Activated CD4-positive, alpha-beta T cell treated with anti-CD3 and anti-CD28 coated beads, Interleukin-2, amount 50 U/mL, for 4 hours (primary cell): ENCODE results near the gene SHC1.
"Not testable (repeated sequence)": the region's sequence is repeated elsewhere in the genome, so short reads cannot be mapped to it uniquely, and the experiment has no call there.

Experiments used
- DNase-seq, 2 experiments: peaks; one replicate each; pipeline ENCODE4 v3.0.0-alpha.2; 2020

SHC1 gene

GRCh38 chr1:154995301-154995983, 24.9 kb upstream of the SHC1 start:
- not testable (repeated sequence) for DNase-seq

DNA sequence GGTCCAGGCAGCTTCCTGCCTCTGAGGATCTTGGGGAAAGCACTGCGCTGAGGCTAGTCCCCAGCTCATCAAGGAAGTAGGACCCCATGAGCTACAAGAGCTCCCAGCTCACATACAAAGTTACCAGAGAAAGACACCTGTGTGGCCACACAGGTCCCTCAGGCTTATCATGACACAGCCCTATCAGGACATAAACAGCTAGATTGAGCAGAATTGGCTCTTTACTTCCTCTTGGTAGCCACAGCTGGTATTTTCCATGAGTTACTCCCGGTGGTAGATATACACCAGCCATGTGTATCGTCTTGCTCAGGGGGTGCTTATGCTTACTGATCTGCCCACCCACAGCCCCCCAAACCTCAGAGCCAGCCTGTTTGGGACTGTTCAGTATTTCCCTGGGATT, 24.0 kb upstream of the SHC1 start:
- no peak for DNase-seq

- no peak for DNase-seq
These were observed 23.7 kb upstream of the SHC1 start for GRCh38 chr1:154994269-154994587.

DNA sequence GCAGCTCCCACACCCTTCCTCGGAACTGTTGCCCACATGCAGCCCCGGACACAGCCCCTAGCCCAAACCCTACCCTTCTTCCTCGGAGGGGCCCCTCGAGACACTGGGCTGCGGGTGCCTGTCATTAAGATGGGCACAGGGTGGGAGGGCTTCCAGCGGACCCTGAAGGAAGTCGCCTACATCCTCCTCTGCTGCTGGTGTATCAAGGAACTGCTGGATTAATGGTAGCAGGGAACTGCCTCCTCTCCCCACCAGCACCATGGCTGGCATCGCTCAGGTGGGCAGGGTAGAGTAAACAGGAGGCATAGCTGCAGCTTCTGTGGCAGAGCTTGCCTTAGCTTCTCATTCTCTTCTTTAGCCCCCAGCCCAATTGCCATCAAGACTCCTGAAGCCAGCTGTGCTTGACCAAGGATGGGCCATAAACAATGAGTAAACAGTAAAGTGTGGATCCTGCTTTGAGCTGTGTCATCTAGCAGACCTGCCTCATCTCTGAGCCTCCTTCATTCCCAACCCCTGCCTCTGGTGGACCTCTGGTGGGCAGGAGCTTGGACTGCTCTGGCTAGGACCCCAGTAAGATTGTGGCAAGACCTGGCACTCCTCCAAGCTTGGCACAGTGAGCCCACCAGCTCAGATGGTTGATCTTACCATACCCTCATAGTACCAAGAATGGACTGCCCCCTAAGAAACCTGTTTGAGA, 23.2 kb upstream of the SHC1 start, which contains the start of gene LENEP:
Gene LENEP, plus strand, starts transcription at position 15 of the 697 bp plus-strand sequence. Its CDS starts 22 bp downstream, at position 37.
- DNase-seq, result no peak

DNA sequence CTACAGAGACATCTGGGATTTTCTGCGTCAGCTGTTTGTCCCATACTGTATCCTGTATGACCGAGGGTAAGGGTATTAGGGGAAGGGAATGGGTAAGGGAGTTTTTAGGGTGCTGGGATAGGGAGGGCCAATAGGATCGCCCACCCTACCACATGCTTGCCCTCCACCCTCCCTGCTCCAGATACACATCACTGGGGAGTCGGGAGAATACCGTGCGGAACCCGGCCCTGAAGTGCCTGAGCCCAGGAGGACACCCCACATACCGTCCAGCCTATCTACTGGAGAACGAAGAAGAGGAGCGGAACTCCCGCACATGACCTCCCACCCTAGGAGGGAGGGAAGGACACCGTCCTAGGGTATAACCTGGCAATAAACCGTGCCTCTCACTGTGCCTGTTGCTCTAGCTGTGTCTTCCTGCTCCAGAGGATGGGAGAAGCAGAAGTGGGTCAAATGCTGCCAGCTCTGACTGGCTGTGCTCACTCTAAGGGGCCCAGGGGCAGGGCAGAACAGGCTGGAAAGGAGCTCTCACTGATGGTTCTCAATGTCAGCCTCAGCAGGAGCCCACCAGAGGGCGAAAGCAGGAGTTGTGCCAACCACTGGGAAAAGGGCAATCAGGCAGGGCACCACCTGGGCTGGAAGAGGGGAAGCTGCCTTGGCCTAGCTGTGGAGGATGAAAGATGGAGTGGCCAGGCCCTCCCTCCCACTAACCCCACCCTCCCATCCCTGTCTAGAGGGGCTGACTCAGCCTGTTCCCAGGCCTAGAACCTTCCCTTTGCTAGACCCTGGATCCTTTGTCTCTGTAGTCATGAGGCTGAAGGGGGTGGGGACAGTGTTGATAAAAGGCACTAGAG, 22.4 kb upstream of the SHC1 start:
- DNase-seq, result no peak

DNA sequence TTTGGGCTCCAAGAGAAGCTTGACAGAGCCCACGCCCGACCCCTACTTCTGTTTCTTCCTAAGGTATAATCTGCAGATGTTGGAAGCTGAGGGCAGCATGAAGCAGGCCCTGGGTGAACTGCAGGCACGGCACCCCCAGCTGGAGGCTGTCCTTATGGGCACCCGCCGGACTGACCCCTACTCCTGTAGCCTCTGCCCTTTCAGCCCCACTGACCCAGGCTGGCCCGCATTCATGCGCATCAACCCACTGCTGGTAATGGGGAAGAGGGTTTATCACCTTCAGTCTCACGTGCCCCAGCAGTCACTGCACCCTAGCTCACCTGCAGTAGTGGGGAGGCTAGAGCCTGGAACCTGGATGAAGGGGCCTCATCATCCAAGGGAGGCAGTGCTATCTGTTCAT, 19.7 kb upstream of the SHC1 start:
- DNase-seq, result no peak

DNA sequence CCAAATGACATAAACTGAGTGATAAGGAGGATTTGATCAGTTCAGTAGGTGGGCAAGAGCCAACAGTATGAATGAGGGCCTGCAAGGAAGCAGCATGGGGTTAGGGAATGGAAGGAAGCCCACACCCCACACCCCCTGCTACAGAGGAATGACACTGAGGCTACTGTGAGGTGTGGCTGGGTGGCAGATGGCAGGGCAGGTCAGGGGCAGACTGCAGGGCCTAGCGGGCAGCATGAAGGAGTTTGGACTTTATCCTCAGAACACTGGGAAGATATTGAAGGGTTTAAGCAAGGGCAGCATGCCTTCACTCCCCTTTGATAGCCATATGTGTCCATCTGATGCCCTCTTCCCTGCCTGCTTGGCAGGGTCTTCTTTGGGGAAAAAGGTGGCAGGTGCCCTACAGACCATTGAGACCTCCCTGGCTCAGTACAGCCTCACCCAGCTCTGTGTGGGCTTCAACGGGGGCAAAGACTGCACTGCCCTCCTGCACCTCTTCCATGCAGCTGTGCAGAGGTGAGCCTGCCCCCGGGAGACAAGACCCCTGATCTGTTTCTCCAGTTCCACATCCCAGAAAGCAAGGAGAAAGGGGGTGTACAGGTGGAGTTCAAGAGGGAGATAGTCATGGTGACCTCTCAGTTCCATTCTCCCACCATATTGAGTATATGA, 18.8 kb upstream of the SHC1 start:
- DNase-seq, result no peak

GRCh38 chr1:154988058-154988954, 17.8 kb upstream of the SHC1 start:
- no peak for DNase-seq

DNA sequence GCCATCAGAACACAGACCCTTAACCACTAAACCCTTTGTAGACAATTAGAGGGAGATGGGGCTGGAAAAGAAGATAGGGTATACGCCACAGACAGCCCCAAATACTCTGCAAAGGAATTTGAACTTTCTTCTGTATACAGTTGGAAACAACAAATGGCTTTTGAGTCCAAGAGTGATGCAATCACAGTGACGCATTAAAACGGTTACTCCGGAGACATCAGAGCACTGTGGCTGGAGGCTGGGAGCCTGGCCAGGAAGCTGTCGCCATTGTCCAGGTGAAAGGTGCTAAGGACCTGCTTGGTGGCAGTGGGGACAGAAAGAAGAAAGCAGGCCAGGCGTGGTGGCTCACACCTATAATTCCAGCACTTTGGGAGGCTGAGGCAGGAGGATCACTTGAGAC, 16.8 kb upstream of the SHC1 start:
- DNase-seq, result no peak

- DNase-seq, result not testable (repeated sequence)
These were observed 16.2 kb upstream of the SHC1 start for GRCh38 chr1:154986736-154987135.

GRCh38 chr1:154983776-154984466, 13.4 kb upstream of the SHC1 start:
- no peak for DNase-seq

DNA sequence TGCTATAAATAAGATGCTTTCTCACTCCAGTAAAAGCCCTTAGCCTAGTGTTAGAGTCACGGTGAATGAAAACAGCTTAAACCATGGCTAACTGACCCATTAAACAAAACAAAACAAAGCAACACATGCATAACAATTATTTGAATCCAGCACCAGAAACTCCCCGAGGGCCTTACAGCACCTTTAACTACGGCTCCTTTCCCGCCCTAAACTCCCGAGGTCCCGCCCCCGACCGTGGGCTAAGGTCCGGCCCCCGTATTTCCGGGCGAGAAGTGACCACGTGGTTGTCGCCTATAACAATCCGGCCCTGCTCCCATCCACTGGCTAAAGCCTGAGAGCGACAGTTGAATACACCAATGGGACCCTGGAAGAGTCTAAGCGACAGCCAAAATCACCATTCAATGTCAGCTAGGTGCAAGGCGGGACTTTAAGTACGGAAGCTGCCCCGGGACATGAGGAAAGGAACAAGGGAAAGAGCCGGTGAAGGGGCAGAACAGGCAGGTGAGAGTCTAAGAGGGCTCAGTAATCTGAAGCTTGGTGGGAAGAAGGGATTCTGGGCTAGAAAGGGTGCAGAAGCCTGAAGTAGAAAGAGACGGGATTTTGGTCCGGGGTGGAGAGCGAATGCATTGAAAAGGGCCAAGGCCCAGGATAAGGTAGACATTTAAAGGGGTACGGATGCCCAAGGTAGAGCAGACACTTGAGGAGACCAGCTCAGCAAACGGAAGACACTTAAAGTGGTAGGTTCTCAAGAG, 12.5 kb upstream of the SHC1 start, which contains the start of gene FLAD1:
Gene FLAD1, plus strand, starts transcription at position 448 of the 752 bp plus-strand sequence. CDS start 351 bp downstream, outside the sequence.
- DNase-seq, result peak; percentile 92 to 93

DNA sequence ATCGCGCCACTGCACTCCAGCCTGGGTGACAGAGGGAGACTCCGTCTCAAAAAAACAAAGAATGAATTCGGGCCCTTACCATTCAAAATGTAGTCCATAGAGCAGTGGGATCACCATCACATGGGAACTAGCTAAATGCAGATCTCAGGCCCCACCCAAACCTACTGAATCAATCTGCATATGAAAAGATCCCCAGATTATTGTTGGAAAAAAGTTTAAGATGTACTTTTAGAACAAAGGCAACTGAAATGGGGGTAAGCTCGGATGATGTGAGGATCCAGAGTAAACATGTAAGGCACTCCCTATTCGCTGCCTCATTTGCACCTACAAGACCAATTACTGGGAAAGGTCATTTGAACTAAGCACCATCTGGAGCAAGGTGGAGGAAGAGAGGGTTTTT, 11.8 kb upstream of the SHC1 start:
- no peak for DNase-seq

GRCh38 chr1:154978360-154978759, 7.8 kb upstream of the SHC1 start:
- DNase-seq, result no peak

DNA sequence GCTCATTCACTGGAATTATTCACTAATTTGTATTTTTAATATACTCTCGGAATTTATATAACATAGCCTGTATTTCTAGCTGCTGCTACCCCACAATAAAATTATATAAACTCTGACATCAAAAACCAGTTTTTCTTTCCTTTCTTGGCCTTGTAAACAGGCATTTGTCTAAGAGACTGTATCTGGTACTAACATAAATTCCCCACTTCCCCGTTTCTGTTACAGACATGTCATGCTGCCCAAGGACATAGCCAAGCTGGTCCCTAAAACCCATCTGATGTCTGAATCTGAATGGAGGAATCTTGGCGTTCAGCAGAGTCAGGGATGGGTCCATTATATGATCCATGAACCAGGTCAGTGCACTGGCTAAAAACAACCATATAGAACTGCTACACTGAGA, 7.2 kb upstream of the SHC1 start:
- DNase-seq, result not testable (repeated sequence)

- peak; percentile 42 to 47 for DNase-seq
These were observed 5.0 kb upstream of the SHC1 start for GRCh38 chr1:154975409-154976059.

- DNase-seq, result peak; percentile 89 to 93
These were observed 4.4 kb upstream of the SHC1 start for GRCh38 chr1:154974808-154975408.

GRCh38 chr1:154974102-154974807, 3.7 kb upstream of the SHC1 start, which contains the start of gene CKS1B:
TSS of gene CKS1B (plus strand) at chr1:154974681. CDS start at chr1:154974746, 65 bp downstream.
- DNase-seq, result peak; percentile 95 to 96
